Panc1 (cell line): Measurements from ENCODE around the gene GALNT14. TPM values are rescaled to one million over a fixed set of nuclear protein-coding genes. Genes with fewer than 3 reads are reported as not detected.

Source experiments
- ATAC-seq: fragments of 200-7000 bp; cut with Tn5 transposase; 2 replicates; pipeline ENCODE4 v1.9.1; 2020; ENCODE audit warnings: mild to moderate bottlenecking, moderate library complexity
- BruUV-seq: library from RNA; stranded (reverse); fragments of 400-500 nt; replicated peaks from 2 replicates; lab custom pipeline; 2021; lab: Mats Ljungman, UMichigan
- CTCF ChIA-PET: fragments of 300-600 bp; sonication (Branson Sonifier 250); formaldehyde crosslinking; loops from one replicate; lab custom pipeline; 2022; ENCODE audit warnings: antibody characterized with exemption; lab: Charles Lee
- POLR2A ChIA-PET: fragments of 300-600 bp; sonication (Branson Sonifier 250); formaldehyde crosslinking; loops from one replicate; lab custom pipeline; 2022; ENCODE audit warnings: antibody characterized with exemption; lab: Charles Lee
- DNase-seq: peaks from one replicate; pipeline ENCODE4 v3.0.0-alpha.2; 2010; ENCODE audit warnings: low read depth, low spot score
- H3K27ac ChIP-seq: 2 replicates; pipeline ENCODE4 v1.5.1; 2011; ENCODE audit warnings: mild to moderate bottlenecking, low read length, inconsistent platforms
- H3K27me3 ChIP-seq: fragments of 200-500 bp; sonication (Bioruptor generic); 2 replicates; pipeline ENCODE4 v1.6.0; 2014; ENCODE audit warnings: low read length, inconsistent platforms; ENCODE audit not compliant: control insufficient read depth, insufficient read depth
- H3K36me3 ChIP-seq: fragments of 200-500 bp; sonication (Bioruptor generic); 2 replicates; pipeline ENCODE4 v1.5.1; 2014; ENCODE audit warnings: inconsistent platforms, mild to moderate bottlenecking, low read length, moderate library complexity; ENCODE audit not compliant: control insufficient read depth, insufficient read depth
- H3K4me1 ChIP-seq: 2 replicates; pipeline ENCODE4 v1.5.1; 2011; ENCODE audit warnings: inconsistent platforms, mild to moderate bottlenecking, low read length, moderate library complexity; ENCODE audit not compliant: control insufficient read depth, insufficient read depth
- H3K4me3 ChIP-seq, 2 experiments: 2 replicates each; pipeline ENCODE4 v1.5.1; 2011 to 2012; ENCODE audit warnings: low read depth in 2 of 2, low read length in 2 of 2, mild to moderate bottlenecking in 2 of 2, inconsistent platforms in 1 of 2, moderate library complexity in 1 of 2
- H3K9me3 ChIP-seq: fragments of 200-500 bp; sonication (Bioruptor generic); 2 replicates; pipeline ENCODE4 v1.5.1; 2014; ENCODE audit warnings: low read depth, mild to moderate bottlenecking, inconsistent platforms, low read length, moderate library complexity; ENCODE audit not compliant: control insufficient read depth, insufficient read depth
- POLR2AphosphoS5 ChIP-seq: IDR thresholded peaks from 2 replicates; pipeline ENCODE4 v1.6.1; 2012; ENCODE audit warnings: mild to moderate bottlenecking, low read depth, low read length, moderate library complexity
- SIN3A ChIP-seq: IDR thresholded peaks from 2 replicates; pipeline ENCODE4 v1.6.1; 2012; ENCODE audit warnings: low read depth, mild to moderate bottlenecking, low read length, moderate library complexity, borderline replicate concordance; ENCODE audit not compliant: insufficient read depth
- TCF7L2 ChIP-seq: IDR thresholded peaks from 2 replicates; pipeline ENCODE4 v1.6.1; 2011; ENCODE audit warnings: mild to moderate bottlenecking, low read depth, low read length, inconsistent platforms
- in situ Hi-C: cut with HindIII; loops from 2 replicates; pipeline ENCODE4 v1.10.0; 2016; ENCODE audit warnings: low sequenced_read_pairs, low pct_unique_long_range_greater_than_20kb
- intact Hi-C: fragments of 100-400 bp; cut with micrococcal nuclease; formaldehyde crosslinking; loops from one replicate; pipeline ENCODE4 v1.10.0; 2022; ENCODE audit not compliant: unreplicated experiment
- total RNA-seq: library from RNA; stranded (reverse); gene quantifications from one replicate; pipeline ENCODE4 v1.2.1, GENCODE V29; 2021; ENCODE audit not compliant: unreplicated experiment
- TF ChIP-seq, protein P1 (sequence below): fragments of 450-650 bp; IDR thresholded peaks from 2 replicates; pipeline ENCODE4 v1.5.1; 2017; ENCODE audit warnings: mild to moderate bottlenecking
- TF ChIP-seq, protein P2 (sequence below), 2 experiments: IDR thresholded peaks; 2 replicates each; pipeline ENCODE4 v1.6.1; 2011 to 2012; ENCODE audit warnings: low read depth in 2 of 2, control low read depth in 1 of 2, low read length in 1 of 2, mild to moderate bottlenecking in 1 of 2, moderate library complexity in 1 of 2; ENCODE audit not compliant: insufficient read depth in 1 of 2

Gene GALNT14
- total RNA-seq, 1 experiment from 2014 or later: 0.67 TPM

DNA sequence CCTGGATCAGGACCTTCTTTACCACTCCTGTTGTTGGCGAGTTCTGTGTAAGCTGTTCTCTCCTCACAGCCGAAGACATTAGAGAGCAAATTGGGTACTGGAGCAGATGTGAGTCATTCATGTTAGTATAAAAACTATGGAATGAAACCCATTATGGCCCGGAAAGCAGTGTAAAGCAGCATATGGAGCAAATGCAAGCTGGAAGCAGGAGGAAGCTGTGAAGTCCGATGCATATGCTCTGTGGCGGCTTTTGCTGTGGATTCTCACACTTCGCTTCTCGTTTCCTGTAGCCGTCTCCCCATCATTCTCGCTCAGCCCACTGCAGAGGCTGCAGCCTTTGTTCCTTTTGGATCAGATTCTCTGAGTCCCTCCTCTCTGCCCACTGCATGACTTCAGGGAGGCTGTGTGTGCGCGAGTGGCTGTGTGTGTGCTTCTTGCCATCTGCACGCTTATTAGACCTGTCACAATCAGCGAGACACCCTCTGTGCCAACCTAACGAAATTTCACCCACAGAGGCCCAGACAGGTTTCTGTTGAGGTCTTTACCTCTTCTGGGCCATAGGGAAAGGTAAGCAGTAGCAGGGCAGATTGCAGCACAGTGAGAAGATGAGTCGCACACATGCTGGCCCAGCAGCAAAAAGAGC is 3.3 kb upstream of the GALNT14 start:
- Histone ChIP-seq H3K4me3 (no peak overlapping the region), H3K36me3 (no peaks in the 10 kb centered on the region), H3K27me3 (peaks cover 25% of the 10 kb centered on the region), H3K4me1 (no peaks in the 10 kb centered on the region; the same call in 1 of the 2 replicates), H3K9me3 (no peaks in the 10 kb centered on the region), H3K27ac (no peak overlapping the region)
- no TSS peak for BruUV-seq
- intact Hi-C loops: no loop called here
- TF ChIP-seq TCF7L2 (no peak), POLR2AphosphoS5 (no peak), SIN3A (no peak)
- TF ChIP-seq, protein P1, sequence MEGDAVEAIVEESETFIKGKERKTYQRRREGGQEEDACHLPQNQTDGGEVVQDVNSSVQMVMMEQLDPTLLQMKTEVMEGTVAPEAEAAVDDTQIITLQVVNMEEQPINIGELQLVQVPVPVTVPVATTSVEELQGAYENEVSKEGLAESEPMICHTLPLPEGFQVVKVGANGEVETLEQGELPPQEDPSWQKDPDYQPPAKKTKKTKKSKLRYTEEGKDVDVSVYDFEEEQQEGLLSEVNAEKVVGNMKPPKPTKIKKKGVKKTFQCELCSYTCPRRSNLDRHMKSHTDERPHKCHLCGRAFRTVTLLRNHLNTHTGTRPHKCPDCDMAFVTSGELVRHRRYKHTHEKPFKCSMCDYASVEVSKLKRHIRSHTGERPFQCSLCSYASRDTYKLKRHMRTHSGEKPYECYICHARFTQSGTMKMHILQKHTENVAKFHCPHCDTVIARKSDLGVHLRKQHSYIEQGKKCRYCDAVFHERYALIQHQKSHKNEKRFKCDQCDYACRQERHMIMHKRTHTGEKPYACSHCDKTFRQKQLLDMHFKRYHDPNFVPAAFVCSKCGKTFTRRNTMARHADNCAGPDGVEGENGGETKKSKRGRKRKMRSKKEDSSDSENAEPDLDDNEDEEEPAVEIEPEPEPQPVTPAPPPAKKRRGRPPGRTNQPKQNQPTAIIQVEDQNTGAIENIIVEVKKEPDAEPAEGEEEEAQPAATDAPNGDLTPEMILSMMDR: no peak
- TF ChIP-seq, protein P2, sequence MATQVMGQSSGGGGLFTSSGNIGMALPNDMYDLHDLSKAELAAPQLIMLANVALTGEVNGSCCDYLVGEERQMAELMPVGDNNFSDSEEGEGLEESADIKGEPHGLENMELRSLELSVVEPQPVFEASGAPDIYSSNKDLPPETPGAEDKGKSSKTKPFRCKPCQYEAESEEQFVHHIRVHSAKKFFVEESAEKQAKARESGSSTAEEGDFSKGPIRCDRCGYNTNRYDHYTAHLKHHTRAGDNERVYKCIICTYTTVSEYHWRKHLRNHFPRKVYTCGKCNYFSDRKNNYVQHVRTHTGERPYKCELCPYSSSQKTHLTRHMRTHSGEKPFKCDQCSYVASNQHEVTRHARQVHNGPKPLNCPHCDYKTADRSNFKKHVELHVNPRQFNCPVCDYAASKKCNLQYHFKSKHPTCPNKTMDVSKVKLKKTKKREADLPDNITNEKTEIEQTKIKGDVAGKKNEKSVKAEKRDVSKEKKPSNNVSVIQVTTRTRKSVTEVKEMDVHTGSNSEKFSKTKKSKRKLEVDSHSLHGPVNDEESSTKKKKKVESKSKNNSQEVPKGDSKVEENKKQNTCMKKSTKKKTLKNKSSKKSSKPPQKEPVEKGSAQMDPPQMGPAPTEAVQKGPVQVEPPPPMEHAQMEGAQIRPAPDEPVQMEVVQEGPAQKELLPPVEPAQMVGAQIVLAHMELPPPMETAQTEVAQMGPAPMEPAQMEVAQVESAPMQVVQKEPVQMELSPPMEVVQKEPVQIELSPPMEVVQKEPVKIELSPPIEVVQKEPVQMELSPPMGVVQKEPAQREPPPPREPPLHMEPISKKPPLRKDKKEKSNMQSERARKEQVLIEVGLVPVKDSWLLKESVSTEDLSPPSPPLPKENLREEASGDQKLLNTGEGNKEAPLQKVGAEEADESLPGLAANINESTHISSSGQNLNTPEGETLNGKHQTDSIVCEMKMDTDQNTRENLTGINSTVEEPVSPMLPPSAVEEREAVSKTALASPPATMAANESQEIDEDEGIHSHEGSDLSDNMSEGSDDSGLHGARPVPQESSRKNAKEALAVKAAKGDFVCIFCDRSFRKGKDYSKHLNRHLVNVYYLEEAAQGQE (IDR thresholded peaks at IDR 0.05; ENCODE audit: insufficient read depth in 1 of 2, low read depth in 2 of 2, low read length in 1 of 2): no peak
- ChIA-PET POLR2A (no interaction called here), CTCF (no interaction called here)
- ATAC-seq (no peak), DNase-seq (no peak)
- in situ Hi-C loops: no loop called here

DNA sequence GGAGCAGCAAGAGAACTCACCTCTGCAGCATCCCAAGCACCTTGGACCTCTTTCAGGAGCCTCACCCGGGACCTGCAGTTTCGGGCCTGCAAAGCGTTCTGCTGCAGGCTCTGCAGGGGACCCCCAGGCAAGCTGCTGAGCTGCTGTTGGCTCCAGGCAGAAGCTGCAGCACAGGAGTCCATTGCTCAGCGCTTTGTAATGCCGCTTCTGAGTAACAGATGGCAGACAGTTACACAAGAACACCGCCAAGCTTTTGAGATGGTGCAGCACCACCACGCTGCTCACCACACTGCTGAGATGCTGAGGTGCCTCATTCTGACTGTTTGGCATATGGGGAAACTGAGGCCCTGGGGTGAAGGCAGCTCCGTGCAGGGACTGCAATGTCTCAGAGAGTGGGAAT is 1.9 kb upstream of the GALNT14 start:
- in situ Hi-C loops: no loop called here

More for the DNA sequence above, 1.9 kb upstream of the GALNT14 start:
- ChIA-PET POLR2A (interaction anchor here (0.6 kb wide), 1 partner anchor 775 kb away, joined by 19 read pairs; no protein-coding TSS in a partner anchor), CTCF (no interaction called here)
- H3K9me3 ChIP-seq: no peaks in the 10 kb centered on the region
- peaks cover 36% of the 10 kb centered on the region for H3K27me3 ChIP-seq
- H3K27ac ChIP-seq: no peak overlapping the region
- intact Hi-C loops: no loop called here
- no peak overlapping the region for H3K4me3 ChIP-seq
- H3K36me3 ChIP-seq: no peaks in the 10 kb centered on the region
- no TSS peak for BruUV-seq
- ATAC-seq: no peak
- no peak for DNase-seq
- TF ChIP-seq SIN3A: no peak
- TF ChIP-seq TCF7L2: no peak
- TF ChIP-seq, protein P2 (IDR thresholded peaks at IDR 0.05; ENCODE audit: insufficient read depth in 1 of 2, low read depth in 2 of 2, low read length in 1 of 2): no peak
- TF ChIP-seq POLR2AphosphoS5: no peak
- TF ChIP-seq, protein P1: no peak
- H3K4me1 ChIP-seq: no peaks in the 10 kb centered on the region; the same call in 1 of the 2 replicates
